A549 (cell line): ENCODE data around the gene PDE8B.

Experiments
- CTCF ChIP-seq: fragments of >200 bp; sonication (Bioruptor Twin); formaldehyde crosslinking; IDR thresholded peaks from 3 replicates; pipeline ENCODE4 v1.5.1; 2016
- NFE2L2 ChIP-seq: fragments of 150-350 bp; conservative IDR thresholded peaks from 2 replicates; pipeline ENCODE4 v1.6.1; 2014; ENCODE audit warnings: low read length
- RFX5 ChIP-seq: fragments of 450-650 bp; IDR thresholded peaks from 2 replicates; pipeline ENCODE4 v1.7.1; 2014; ENCODE audit warnings: antibody characterized with exemption, mild to moderate bottlenecking, moderate library complexity

GRCh38 chr5:77255617-77256016 is 45.1 kb downstream of the PDE8B start:
- TF ChIP-seq NFE2L2 (no peak), CTCF (no peak), RFX5 (no peak)
